DMS 273 treated with DMSO at 0.1 percent for 48 hours (cell line): ENCODE measurements around the gene GLCE.

Source experiments
- DNase-seq: peaks from one replicate; lab custom pipeline; 2025; lab: John Stamatoyannopoulos, UW

The GLCE gene

DNA sequence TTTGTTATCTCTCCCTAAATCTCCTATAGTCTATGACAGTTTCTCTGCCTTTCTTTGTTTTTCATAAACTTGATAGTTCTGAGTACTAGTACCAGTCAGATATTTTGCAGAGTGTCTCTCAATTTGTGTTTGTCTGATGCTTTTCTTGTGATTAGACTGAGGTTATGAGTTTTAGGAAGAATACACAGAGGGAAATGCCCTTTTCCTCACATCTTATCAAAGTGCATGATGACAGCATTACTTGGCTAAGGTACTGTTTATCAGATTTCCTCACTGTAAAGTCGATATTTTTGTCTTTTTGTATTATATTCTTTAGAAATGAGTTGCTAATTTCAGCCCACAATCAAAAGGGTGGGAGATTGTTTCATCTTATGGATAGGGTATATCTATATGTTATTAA, 45.6 kb downstream of the GLCE start:
- DNase-seq = no peak

- DNase-seq = no peak
Observed at GRCh38 chr15:69209661-69210060, 49.2 kb downstream of the GLCE start.

- no peak for DNase-seq
Observed at GRCh38 chr15:69210574-69210973, 50.1 kb downstream of the GLCE start.

DNA sequence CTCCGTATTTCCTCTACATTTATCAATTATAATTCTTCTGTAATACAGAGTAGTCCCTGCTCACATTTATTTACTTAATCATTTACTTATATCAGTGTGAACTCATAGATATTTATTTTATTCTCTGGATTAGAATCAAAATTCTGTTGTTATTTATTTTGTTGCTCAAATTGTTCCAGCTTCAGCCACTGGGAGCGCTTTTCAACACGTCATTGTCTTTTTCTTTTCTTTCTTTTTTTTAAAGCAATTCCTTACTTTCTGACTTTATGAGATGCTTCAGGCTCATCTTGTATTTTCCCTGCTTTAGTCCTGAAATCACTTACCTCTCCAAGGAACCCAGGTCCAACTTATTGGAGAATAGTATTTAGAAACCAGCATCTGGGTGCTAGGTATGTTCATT, 53.4 kb downstream of the GLCE start:
- no peak for DNase-seq

DNA sequence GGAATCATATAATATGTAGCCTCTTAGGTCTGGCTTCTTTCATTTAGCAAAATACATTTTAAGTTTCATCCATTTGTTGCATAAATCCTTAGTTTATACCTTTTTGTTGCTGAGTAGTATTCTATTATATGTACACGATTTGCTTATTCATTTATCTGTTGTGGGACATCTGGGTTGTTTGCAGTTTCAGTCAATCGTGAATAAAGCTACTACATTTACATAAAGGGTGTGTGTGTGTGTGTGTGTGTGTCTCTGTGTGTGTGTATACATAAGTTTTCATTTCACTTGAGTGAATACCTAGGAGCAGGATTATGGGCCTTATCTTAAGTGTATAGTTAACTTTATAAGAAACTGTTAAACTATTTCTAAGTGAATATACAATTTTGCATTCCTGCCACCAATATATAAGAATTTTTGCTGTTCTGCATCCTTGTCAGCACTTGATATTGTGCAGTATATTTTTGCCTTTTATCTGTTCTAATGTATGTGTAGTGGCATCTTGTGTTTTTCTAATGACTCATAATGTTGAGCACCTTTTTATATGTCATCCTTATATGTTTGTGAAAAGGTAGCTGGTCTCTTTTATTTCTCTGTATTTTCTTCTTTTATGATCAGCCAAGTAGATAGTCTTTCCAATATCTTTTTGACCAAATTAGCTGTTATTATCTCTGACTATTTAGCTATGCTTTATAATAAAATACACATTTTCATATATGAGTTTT, 55.0 kb downstream of the GLCE start:
- no peak for DNase-seq

GRCh38 chr15:69217381-69217780, 56.9 kb downstream of the GLCE start:
- no peak for DNase-seq

DNA sequence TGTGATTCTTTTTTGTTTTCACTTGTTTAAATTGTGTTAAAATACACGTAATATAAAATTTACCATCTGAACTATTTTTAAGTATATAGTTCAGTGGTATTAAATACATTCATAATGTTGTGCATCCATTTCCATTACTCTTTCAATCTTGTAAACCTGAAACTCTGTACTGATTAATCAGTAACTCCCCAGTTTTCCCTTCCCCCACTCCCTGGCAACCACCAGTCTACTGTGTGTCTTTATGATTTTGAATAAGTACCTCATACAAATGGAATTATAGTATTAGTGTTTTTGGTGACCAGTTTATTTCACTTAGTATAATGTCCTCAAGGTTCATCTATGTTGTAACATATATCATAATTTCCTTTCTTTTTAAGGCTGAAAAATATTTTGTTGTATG, 59.3 kb downstream of the GLCE start:
- DNase-seq = no peak

DNA sequence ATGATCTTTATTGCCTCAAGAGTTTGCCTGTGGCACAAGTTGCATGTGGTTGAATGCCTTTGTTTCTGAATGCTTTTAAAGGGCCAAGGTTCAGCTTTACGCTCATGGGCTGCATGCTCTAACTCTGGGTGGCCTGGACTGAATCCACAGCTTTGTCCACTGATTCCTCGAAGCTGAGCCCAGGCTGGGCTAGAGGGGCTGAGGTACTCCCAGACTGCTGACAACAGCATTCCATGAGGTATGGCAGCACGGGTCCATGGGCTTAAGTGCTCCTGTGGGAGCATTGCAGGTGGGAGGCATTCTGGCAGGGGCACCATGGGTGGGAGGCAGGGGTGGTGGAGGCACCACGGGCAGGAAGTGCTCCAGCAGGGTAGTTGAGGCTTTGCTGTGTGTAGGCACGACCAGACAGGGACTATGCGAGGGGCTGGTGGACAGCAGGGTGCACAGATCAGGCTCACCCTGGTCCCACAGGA, 61.6 kb downstream of the GLCE start:
- no peak for DNase-seq

- no peak for DNase-seq
Observed at GRCh38 chr15:69223083-69223813, 62.8 kb downstream of the GLCE start.

DNA sequence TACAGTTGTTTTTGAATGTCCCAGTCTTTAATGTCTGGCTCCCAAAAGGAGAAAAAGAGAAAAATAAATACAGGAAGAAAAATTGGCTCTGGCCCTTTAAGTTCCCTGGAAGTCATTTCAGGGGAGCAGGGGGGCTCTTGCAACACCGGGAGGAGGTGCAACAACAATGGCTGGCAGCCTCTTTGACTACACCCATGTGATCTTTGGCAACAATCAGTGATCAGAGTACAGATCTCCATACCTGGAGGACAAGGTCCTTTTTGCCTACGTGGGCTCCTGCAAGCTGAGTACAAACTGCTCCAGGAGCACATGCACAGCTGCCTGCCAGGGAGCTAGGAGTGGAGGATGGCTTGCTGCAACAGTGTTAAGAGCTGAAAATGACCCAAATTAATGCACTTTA, 63.9 kb downstream of the GLCE start:
- DNase-seq = no peak

DNA sequence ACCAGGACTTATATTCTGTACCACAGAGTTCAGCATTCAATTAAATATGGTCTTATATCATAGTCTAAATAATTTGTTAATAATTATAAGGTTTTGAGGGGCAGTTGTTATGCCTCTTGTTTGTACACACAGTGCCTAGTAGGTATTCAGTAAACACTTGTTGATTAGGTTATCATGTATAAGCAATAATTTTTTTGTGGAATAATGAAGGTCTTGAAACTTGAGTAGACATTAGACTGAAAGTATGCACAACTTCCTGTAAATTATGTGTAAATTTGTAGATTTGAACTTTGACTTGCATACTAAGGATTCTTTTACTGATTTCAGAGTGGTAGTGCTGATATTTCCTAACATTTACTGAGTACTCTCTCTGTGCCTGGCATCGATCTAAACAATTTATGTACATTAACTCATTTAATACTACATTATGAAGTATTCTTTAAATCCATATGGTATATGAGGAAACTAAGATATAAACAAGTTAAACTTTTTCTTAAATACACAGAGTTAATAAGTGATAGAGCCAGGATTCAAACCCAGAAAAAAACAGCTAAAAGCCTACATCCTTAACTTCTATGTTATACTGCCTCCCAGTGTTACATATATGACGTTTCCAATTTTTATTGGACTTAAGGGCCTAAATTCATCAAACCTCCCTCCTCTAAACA, 65.1 kb downstream of the GLCE start:
- no peak for DNase-seq

GRCh38 chr15:69226023-69226355, 65.6 kb downstream of the GLCE start:
- no peak for DNase-seq

DNA sequence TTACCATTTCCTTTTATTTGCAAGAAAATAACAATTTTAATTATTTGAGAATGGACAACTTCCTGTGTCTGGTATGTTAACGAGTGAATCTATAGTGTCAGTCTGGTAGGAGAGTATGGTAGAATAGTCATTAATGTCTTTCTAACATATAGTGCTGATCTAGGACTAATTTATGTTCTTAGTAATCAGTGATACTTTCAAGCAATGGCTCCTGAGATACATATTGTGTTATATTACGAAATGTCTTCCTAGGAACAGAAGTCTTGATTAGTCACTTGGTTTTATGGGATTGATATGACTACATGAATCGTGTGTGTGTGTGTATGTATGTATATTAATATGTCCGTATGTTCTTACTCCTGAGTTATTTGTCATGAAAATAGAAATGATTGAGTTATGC, 71.7 kb downstream of the GLCE start:
- DNase-seq = no peak

DNA sequence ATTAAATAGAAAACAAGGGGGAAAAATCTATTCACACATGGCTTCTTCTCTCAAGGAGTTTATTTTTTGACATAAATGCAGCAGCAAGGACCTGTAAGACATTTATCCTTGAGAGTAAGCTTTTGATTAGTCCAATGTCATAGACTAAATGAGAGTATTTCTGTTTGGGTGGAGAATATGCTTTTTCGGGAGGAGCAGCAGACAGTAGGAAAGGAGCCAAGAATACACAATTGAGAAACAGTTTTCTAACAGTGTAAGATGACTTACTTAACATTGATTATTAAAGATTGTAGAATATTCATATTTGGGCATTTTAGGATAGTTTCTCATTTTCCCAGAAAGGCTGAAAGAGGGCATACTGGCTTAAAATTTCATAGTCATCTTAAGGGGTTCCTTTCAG, 72.3 kb downstream of the GLCE start:
- no peak for DNase-seq

DNA sequence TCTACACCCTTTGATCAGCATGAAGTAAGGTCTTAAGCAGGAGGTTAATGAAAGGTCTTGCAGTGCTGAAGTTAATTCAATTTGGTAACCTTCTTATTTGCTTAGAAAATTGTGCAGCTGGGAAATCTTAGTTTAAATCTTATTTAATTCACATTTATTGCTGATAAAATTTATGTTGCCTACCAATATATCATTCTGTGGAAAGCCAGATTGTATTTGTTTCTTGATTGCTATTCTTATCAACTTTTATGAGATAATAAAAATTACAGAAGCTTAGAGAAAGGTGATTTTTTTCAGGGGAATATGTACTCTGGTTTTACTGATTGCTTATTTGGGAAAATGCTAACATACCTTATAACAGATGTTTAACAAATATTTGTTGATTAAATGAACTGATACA, 74.2 kb downstream of the GLCE start:
- no peak for DNase-seq

DNA sequence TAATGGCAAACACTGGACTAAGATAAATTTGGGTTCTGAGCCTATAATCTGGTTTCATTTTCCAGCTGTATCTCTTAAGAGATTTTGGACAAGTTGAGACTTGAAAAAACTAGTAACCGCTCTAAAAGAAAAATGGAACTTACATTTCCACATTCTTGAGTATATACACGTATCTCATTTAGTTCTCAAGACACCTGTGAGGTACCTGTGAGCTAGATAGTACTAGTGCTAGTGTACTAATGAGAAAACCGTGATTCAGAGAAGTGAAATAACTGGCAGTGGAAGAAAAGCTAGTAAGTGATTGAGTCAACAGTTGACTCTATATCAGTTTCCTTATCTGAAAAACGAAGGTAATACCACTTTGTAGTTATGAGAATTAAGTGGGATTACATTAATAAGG, 76.1 kb downstream of the GLCE start:
- no peak for DNase-seq

DNA sequence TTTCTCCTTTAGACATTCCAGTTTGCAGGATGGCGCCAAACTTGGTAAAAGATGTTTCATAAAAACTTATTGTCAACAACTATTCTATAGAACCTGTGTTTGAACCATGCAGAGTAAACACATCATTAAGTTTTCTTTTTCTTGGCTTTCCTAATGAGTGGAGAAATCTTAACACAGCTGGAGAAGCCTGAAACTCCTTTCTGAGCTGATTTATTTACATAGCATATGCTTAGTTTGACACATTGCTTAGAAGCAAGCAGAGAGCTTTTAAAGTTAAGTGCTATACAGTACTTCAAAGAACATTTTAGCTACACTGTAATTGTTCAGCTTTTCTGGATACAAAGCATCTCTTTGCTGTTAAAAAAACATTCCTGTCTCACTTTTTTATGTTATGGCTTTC, 77.3 kb downstream of the GLCE start:
- DNase-seq = no peak

- DNase-seq = no peak
Observed at GRCh38 chr15:69244798-69245197, 84.4 kb downstream of the GLCE start.

DNA sequence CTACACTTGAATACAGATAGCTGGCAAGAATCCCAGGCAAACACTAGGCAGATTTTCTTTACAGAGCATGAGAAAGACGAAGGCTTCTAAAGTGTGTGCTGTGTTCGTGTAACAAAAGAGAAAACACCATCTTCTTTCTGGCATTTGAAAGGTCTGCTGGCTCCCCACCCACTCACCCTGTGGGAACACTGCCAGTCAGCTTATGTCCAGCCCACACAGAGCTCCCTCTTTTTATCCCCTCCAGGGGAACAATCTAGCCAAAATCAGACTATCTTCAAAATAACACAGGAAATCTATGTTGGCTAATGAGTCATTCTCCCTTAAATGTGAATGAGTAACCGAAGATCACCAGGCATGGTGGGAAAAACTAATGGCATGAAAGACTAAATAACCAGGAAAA, 92.7 kb downstream of the GLCE start:
- no peak for DNase-seq

GRCh38 chr15:69265347-69265955, 105.0 kb downstream of the GLCE start:
- DNase-seq = no peak

- no peak for DNase-seq
Observed at GRCh38 chr15:69271217-69271616, 110.8 kb downstream of the GLCE start.

GRCh38 chr15:69272139-69272538, 111.7 kb downstream of the GLCE start:
- DNase-seq = no peak

DNA sequence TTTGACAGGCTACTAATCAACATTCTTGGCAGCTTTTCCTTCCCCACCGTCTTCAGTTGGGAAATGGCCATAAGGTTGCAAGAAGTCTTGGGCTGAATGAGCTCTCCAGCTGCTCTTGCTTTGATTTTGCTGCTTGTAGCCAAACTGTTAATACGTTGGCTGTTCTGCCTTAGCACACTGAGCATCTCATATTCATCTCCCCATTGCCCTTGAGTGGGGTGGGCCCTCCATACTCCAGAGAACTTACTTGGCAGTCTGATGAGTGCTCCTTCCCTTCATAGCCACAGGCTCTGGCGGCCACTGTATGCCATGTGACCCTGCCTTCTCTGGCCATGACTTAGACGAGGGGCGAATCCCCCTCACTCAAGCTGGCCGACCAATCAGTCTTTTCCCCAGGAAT, 112.5 kb downstream of the GLCE start:
- no peak for DNase-seq
